ENCODE measurements around the gene PARM1.
"Not testable (repeated sequence)": the region's sequence is repeated elsewhere in the genome, so short reads cannot be mapped to it uniquely, and the experiment has no call there.

PARM1 gene

DNA sequence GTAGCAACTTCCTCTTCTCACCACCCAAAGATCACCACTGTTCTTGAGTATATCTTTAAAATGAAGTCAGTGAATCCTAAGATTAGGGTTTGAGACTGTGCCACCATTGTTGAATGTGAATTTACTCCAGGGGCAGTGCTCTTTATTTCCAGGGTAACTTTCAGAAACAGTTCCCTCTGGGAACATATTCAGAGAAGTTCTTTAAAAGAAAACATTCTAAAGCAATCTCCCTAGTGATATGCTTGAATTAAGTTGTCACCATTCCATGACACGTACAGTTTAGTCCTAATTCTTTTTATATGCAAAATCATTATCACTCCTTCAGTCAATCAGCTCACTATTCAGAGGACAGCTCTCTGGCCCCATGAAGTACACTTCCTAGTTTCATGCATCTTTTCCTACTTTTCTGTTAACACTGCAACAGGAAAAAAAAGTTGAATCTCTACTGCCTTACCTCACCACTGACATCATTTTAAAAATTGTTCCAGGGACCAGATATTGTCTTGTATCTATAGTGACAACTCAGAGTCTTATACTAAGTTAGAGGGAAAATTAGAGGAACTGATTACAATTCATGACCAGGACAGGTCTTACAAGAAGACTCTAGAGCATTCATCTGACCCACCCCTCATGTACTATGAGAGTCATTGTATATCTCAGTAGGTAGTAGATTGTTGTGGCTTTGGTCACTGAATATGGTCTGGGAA, 49.8 kb downstream of the PARM1 start:
- no peaks in the 10 kb centered on the region for H3K4me1 ChIP-seq (ENCODE audit: control insufficient read depth, insufficient read depth, low read length)
- no peaks in the 10 kb centered on the region for H3K27me3 ChIP-seq (ENCODE audit: control insufficient read depth, insufficient read depth, low read length)
- 0 out of 2 replicates have a peak, but pooled peaks cover 4% of the 10 kb centered on the region for H3K9me3 ChIP-seq (ENCODE audit: control insufficient read depth, insufficient read depth, low read depth, low read length)
- H3K4me3 ChIP-seq (ENCODE audit: low read depth, low read length): no peak overlapping the region
- no peaks in the 10 kb centered on the region for H3K36me3 ChIP-seq (ENCODE audit: control insufficient read depth, insufficient read depth, low read length)
- H3K27ac ChIP-seq (ENCODE audit: low read depth, low read length): no peak overlapping the region
- no peak overlapping the region for H3K9ac ChIP-seq (ENCODE audit: low read length)

- Histone ChIP-seq H3K27ac (ENCODE audit: low read depth, low read length) (no peak overlapping the region), H3K36me3 (ENCODE audit: control insufficient read depth, insufficient read depth, low read length) (no peaks in the 10 kb centered on the region), H3K4me3 (ENCODE audit: low read depth, low read length) (no peak overlapping the region), H3K4me1 (ENCODE audit: control insufficient read depth, insufficient read depth, low read length) (no peaks in the 10 kb centered on the region), H3K9me3 (ENCODE audit: control insufficient read depth, insufficient read depth, low read depth, low read length) (0 out of 2 replicates have a peak, but pooled peaks cover 3% of the 10 kb centered on the region), H3K9ac (ENCODE audit: low read length) (no peak overlapping the region), H3K27me3 (ENCODE audit: control insufficient read depth, insufficient read depth, low read length) (no peaks in the 10 kb centered on the region)
Observed at GRCh38 chr4:74983253-74983635, 50.3 kb downstream of the PARM1 start.

- Histone ChIP-seq H3K27me3 (ENCODE audit: control insufficient read depth, insufficient read depth, low read length) (no peaks in the 10 kb centered on the region), H3K9ac (ENCODE audit: low read length) (no peak overlapping the region), H3K36me3 (ENCODE audit: control insufficient read depth, insufficient read depth, low read length) (no peaks in the 10 kb centered on the region), H3K4me3 (ENCODE audit: low read depth, low read length) (no peak overlapping the region), H3K27ac (ENCODE audit: low read depth, low read length) (no peak overlapping the region), H3K9me3 (ENCODE audit: control insufficient read depth, insufficient read depth, low read depth, low read length) (no peaks in the 10 kb centered on the region), H3K4me1 (ENCODE audit: control insufficient read depth, insufficient read depth, low read length) (no peaks in the 10 kb centered on the region)
Observed at GRCh38 chr4:74990276-74990875, 57.5 kb downstream of the PARM1 start.

- not testable (repeated sequence) for H3K9ac ChIP-seq (ENCODE audit: low read length); H3K4me1 ChIP-seq (ENCODE audit: control insufficient read depth, insufficient read depth, low read length); H3K4me3 ChIP-seq (ENCODE audit: low read depth, low read length); H3K9me3 ChIP-seq (ENCODE audit: control insufficient read depth, insufficient read depth, low read depth, low read length); H3K27ac ChIP-seq (ENCODE audit: low read depth, low read length); H3K36me3 ChIP-seq (ENCODE audit: control insufficient read depth, insufficient read depth, low read length); H3K27me3 ChIP-seq (ENCODE audit: control insufficient read depth, insufficient read depth, low read length)
Observed at GRCh38 chr4:74994436-74994835, 61.5 kb downstream of the PARM1 start.

- no peaks in the 10 kb centered on the region for H3K36me3 ChIP-seq (ENCODE audit: control insufficient read depth, insufficient read depth, low read length)
- no peak overlapping the region for H3K4me3 ChIP-seq (ENCODE audit: low read depth, low read length)
Observed at GRCh38 chr4:74996996-74997395, 64.1 kb downstream of the PARM1 start.

GRCh38 chr4:74997948-74998729, 65.2 kb downstream of the PARM1 start:
- Histone ChIP-seq H3K4me1 (ENCODE audit: control insufficient read depth, insufficient read depth, low read length) (no peaks in the 10 kb centered on the region), H3K27ac (ENCODE audit: low read depth, low read length) (no peak overlapping the region), H3K9ac (ENCODE audit: low read length) (no peak overlapping the region), H3K27me3 (ENCODE audit: control insufficient read depth, insufficient read depth, low read length) (no peaks in the 10 kb centered on the region), H3K4me3 (ENCODE audit: low read depth, low read length) (no peak overlapping the region), H3K9me3 (ENCODE audit: control insufficient read depth, insufficient read depth, low read depth, low read length) (no peaks in the 10 kb centered on the region), H3K36me3 (ENCODE audit: control insufficient read depth, insufficient read depth, low read length) (no peaks in the 10 kb centered on the region)

More at GRCh38 chr4:74996996-74997395, 64.1 kb downstream of the PARM1 start:
- no peaks in the 10 kb centered on the region for H3K4me1 ChIP-seq (ENCODE audit: control insufficient read depth, insufficient read depth, low read length)
- no peaks in the 10 kb centered on the region for H3K27me3 ChIP-seq (ENCODE audit: control insufficient read depth, insufficient read depth, low read length)
- H3K9me3 ChIP-seq (ENCODE audit: control insufficient read depth, insufficient read depth, low read depth, low read length): no peaks in the 10 kb centered on the region
- H3K9ac ChIP-seq (ENCODE audit: low read length): no peak overlapping the region
- H3K27ac ChIP-seq (ENCODE audit: low read depth, low read length): no peak overlapping the region

- Histone ChIP-seq H3K36me3 (ENCODE audit: control insufficient read depth, insufficient read depth, low read length) (no peaks in the 10 kb centered on the region), H3K27ac (ENCODE audit: low read depth, low read length) (no peak overlapping the region), H3K4me3 (ENCODE audit: low read depth, low read length) (no peak overlapping the region), H3K9ac (ENCODE audit: low read length) (no peak overlapping the region), H3K27me3 (ENCODE audit: control insufficient read depth, insufficient read depth, low read length) (no peaks in the 10 kb centered on the region), H3K4me1 (ENCODE audit: control insufficient read depth, insufficient read depth, low read length) (no peaks in the 10 kb centered on the region; the same call in none of the 2 replicates), H3K9me3 (ENCODE audit: control insufficient read depth, insufficient read depth, low read depth, low read length) (no peaks in the 10 kb centered on the region)
Observed at GRCh38 chr4:74999714-75000309, 66.9 kb downstream of the PARM1 start.

DNA sequence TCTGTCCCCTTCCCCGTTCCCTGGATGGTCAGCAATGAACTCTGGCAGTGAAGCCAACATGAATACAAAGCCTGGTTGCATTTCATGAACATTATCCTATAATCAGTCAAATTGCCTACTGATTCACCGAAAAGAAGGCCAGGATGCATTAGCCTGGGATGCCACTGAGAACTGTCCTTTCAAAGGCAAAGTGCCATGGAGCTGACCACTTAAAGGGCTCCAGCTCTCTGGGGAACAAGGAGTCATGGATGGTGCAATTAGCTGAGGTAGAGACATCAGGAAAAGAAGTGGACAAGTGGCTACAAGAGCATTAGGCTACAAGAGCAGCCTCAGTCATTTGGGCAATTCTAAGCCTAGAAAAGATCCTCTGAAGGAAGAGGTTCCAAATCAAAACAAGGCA, 69.0 kb downstream of the PARM1 start:
- H3K27me3 ChIP-seq (ENCODE audit: control insufficient read depth, insufficient read depth, low read length): no peaks in the 10 kb centered on the region
- H3K9ac ChIP-seq (ENCODE audit: low read length): no peak overlapping the region
- H3K27ac ChIP-seq (ENCODE audit: low read depth, low read length): no peak overlapping the region
- H3K4me1 ChIP-seq (ENCODE audit: control insufficient read depth, insufficient read depth, low read length): no peaks in the 10 kb centered on the region; the same call in none of the 2 replicates
- no peaks in the 10 kb centered on the region for H3K36me3 ChIP-seq (ENCODE audit: control insufficient read depth, insufficient read depth, low read length)
- no peaks in the 10 kb centered on the region for H3K9me3 ChIP-seq (ENCODE audit: control insufficient read depth, insufficient read depth, low read depth, low read length)
- no peak overlapping the region for H3K4me3 ChIP-seq (ENCODE audit: low read depth, low read length)

DNA sequence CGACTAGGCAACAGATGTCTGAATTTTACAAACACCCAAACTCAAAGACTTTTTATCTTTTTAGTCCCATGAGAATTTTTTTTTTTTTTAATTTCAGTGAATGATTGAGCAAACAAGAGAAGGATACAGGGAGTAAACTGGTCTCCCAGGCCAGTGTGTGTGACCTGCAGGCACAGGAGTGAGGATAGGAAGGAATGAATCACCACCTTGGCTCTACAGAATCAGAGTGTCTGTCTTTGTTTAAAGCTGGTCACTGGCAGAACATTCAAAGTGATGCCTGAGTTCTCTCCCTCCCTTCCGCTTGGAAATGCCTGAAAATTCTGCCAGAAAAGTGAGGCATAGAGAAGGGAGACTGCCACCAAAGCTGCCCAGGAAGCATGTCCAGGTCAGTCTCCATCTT, 69.5 kb downstream of the PARM1 start:
- no peak overlapping the region for H3K27ac ChIP-seq (ENCODE audit: low read depth, low read length)
- no peaks in the 10 kb centered on the region; the same call in none of the 2 replicates for H3K4me1 ChIP-seq (ENCODE audit: control insufficient read depth, insufficient read depth, low read length)
- H3K27me3 ChIP-seq (ENCODE audit: control insufficient read depth, insufficient read depth, low read length): no peaks in the 10 kb centered on the region
- H3K9ac ChIP-seq (ENCODE audit: low read length): no peak overlapping the region
- no peak overlapping the region for H3K4me3 ChIP-seq (ENCODE audit: low read depth, low read length)
- peaks cover 4% of the 10 kb centered on the region; the same call in 1 of the 2 replicates for H3K9me3 ChIP-seq (ENCODE audit: control insufficient read depth, insufficient read depth, low read depth, low read length)
- H3K36me3 ChIP-seq (ENCODE audit: control insufficient read depth, insufficient read depth, low read length): no peaks in the 10 kb centered on the region

- Histone ChIP-seq H3K4me1 (ENCODE audit: control insufficient read depth, insufficient read depth, low read length) (peaks cover 4% of the 10 kb centered on the region), H3K9me3 (ENCODE audit: control insufficient read depth, insufficient read depth, low read depth, low read length) (peaks cover 8% of the 10 kb centered on the region; the same call in 1 of the 2 replicates), H3K4me3 (ENCODE audit: low read depth, low read length) (no peak overlapping the region), H3K9ac (ENCODE audit: low read length) (no peak overlapping the region), H3K27me3 (ENCODE audit: control insufficient read depth, insufficient read depth, low read length) (no peaks in the 10 kb centered on the region), H3K36me3 (ENCODE audit: control insufficient read depth, insufficient read depth, low read length) (no peaks in the 10 kb centered on the region), H3K27ac (ENCODE audit: low read depth, low read length) (no peak overlapping the region)
Observed at GRCh38 chr4:75003979-75004378, 71.1 kb downstream of the PARM1 start.
